ENCODE results near the gene COL11A1. TPM values are rescaled to one million over a fixed set of nuclear protein-coding genes. Genes with fewer than 3 reads are reported as not detected.
"Not testable (repeated sequence)": the region's sequence is repeated elsewhere in the genome, so short reads cannot be mapped to it uniquely, and the experiment has no call there.

Gene COL11A1
- polyA plus RNA-seq, 1 of the 3 experiments (the other 2 are of a cell fraction): 0.13 TPM

GRCh38 chr1:103129255-103129654 is 20.9 kb upstream of the COL11A1 start:
- no peak for DNase-seq
- Histone ChIP-seq H3K27me3 (ENCODE audit: insufficient read depth) (no peaks in the 10 kb centered on the region), H3K9me2 (no peaks in the 10 kb centered on the region), H3K9ac (no peak overlapping the region), H3K4me2 (no peak overlapping the region; the same call in 1 of the 2 replicates), H3K27ac (ENCODE audit: low read depth in 2 of 2, low read length in 1 of 2) (peak overlapping the region in 1 of 2 experiments; percentile 31; a peak in 1 of 4 replicates), H3K9me3 (0 out of 2 replicates have a peak, but pooled peaks cover 4% of the 10 kb centered on the region), H3K36me3 (replicated peaks in 1 of 2; ENCODE audit: control insufficient read depth in 1 of 2, insufficient read depth in 2 of 2, low read length in 1 of 2) (no peaks in the 10 kb centered on the region), H4K20me1 (ENCODE audit: insufficient read depth) (no peaks in the 10 kb centered on the region), H3K4me3 (ENCODE audit: low read depth in 2 of 2, low read length in 1 of 2) (no peak overlapping the region), H3K4me1 (ENCODE audit: control insufficient read depth in 1 of 2, insufficient read depth in 2 of 2, low read depth in 1 of 2, low read length in 1 of 2) (no peaks in the 10 kb centered on the region; a peak in 1 of 4 replicates), H3F3A (replicated peaks; ENCODE audit: insufficient read depth) (peaks cover 11% of the 10 kb centered on the region), H3K79me2 (ENCODE audit: insufficient read depth) (no peaks in the 10 kb centered on the region), H2AFZ (ENCODE audit: low read depth) (peak overlapping the region; percentile 20; the same call in 1 of the 2 replicates)
- WGBS (ENCODE audit: low lambda C conversion rate): 41% methylated on average over 1 of the region's 1 CpG
- no peak for TF ChIP-seq GATA2 (CRISPR knock-in tag; IDR thresholded peaks at IDR 0.05)
- TF ChIP-seq FOSL2 (IDR thresholded peaks at IDR 0.05; ENCODE audit: borderline replicate concordance, low read depth): peak; percentile 35; the same call in 1 of the 2 replicates
- TF ChIP-seq JUND (IDR thresholded peaks at IDR 0.05): 0 out of 2 replicates have a peak, but pooled peaks have one; percentile 17
- no peak for TF ChIP-seq RXRA (IDR thresholded peaks at IDR 0.05; ENCODE audit: borderline replicate concordance, low read depth)
- TF ChIP-seq FOXJ3 (CRISPR knock-in tag; IDR thresholded peaks at IDR 0.05): no peak
- TF ChIP-seq TAF1 (IDR thresholded peaks at IDR 0.05; ENCODE audit: borderline replicate concordance, low read depth, low read length): no peak
- no peak for TF ChIP-seq RAD21 (IDR thresholded peaks at IDR 0.05; ENCODE audit: low read length)
- TF ChIP-seq IRF3 (IDR thresholded peaks at IDR 0.05; ENCODE audit: low read depth, low read length): no peak
- TF ChIP-seq USF1 (IDR thresholded peaks at IDR 0.05; ENCODE audit: borderline replicate concordance, low read depth): no peak
- TF ChIP-seq TEAD4 (IDR thresholded peaks at IDR 0.05; ENCODE audit: borderline replicate concordance, insufficient read depth): no peak
- ChIA-PET POLR2A (no interaction called here), CTCF (interaction anchor here (1.3 kb wide), 1 partner anchor 23 kb away, joined by 3 read pairs; no protein-coding TSS in a partner anchor)

- H3K9me3 ChIP-seq; H3K4me3 ChIP-seq (ENCODE audit: low read depth in 2 of 2, low read length in 1 of 2); H3K4me2 ChIP-seq; H4K20me1 ChIP-seq (ENCODE audit: insufficient read depth); H3K27me3 ChIP-seq (ENCODE audit: insufficient read depth); H3K4me1 ChIP-seq (ENCODE audit: control insufficient read depth in 1 of 2, insufficient read depth in 2 of 2, low read depth in 1 of 2, low read length in 1 of 2); H3K36me3 ChIP-seq (replicated peaks in 1 of 2; ENCODE audit: control insufficient read depth in 1 of 2, insufficient read depth in 2 of 2, low read length in 1 of 2); POLR2A ChIA-PET; H3K9me2 ChIP-seq; DNase-seq; H2AFZ ChIP-seq (ENCODE audit: low read depth); H3K79me2 ChIP-seq (ENCODE audit: insufficient read depth); H3K9ac ChIP-seq: not testable (repeated sequence)
- CTCF ChIA-PET: interaction anchor here (1.3 kb wide), 1 partner anchor 22 kb away, joined by 3 read pairs; no protein-coding TSS in a partner anchor
- 73% methylated on average over 2 of the region's 2 CpGs for WGBS (ENCODE audit: low lambda C conversion rate)
- Histone ChIP-seq H3F3A (replicated peaks; ENCODE audit: insufficient read depth) (peaks cover 11% of the 10 kb centered on the region), H3K27ac (ENCODE audit: low read depth in 2 of 2, low read length in 1 of 2) (peak overlapping the region in 1 of 2 experiments; percentile 31; a peak in 1 of 4 replicates)
Measured at GRCh38 chr1:103128256-103128655, 19.9 kb upstream of the COL11A1 start.
